Measurements from ENCODE around the gene JAG2. TPM values are rescaled to one million over a fixed set of nuclear protein-coding genes. Genes with fewer than 3 reads are reported as not detected.
A peak's percentile ranks its signal among the peaks of the same experiment; 100 is the strongest.

The JAG2 gene
- total and polyA plus RNA-seq, 8 donors: 10.1 to 34.2 (median 14.6) TPM

DNA sequence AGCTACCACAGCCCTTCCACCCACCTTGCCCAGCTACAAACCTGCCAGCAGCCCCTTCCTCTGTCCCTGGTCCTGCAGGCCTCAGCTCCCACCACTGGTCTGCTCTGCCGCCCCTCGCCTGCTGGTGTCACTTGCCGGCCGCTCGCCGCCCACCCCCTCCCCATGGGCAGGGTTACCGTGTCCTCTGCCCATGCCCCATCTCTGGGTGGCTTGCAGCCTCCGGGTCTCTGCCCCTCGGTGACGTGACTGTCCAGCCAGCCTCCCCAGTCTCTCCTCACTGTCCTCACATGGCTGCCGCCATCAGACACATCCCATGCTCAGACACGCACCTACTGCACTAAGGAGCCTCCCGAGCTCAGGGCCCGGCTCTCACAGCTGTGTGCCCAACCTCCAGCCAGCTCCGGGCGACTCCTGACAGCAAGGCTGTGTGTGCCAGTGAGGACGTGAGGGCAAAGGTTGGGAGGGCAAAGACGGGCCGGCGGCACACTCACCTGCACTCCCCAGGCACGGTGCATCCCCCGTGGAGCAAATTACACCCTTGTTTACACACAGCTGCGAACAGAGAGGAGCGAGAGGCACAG lies 13.4 kb downstream of the JAG2 start:
- Histone ChIP-seq H3K27me3 (no peaks in the 10 kb centered on the region), H3K4me3 (no peak overlapping the region), H3K27ac (no peak overlapping the region), H3K36me3 (peaks cover 0 to 25% of the 10 kb centered on the region in 2 donors), H3K4me1 (no peaks in the 10 kb centered on the region), H3K9me3 (no peaks in the 10 kb centered on the region)
- TF ChIP-seq, protein P1, sequence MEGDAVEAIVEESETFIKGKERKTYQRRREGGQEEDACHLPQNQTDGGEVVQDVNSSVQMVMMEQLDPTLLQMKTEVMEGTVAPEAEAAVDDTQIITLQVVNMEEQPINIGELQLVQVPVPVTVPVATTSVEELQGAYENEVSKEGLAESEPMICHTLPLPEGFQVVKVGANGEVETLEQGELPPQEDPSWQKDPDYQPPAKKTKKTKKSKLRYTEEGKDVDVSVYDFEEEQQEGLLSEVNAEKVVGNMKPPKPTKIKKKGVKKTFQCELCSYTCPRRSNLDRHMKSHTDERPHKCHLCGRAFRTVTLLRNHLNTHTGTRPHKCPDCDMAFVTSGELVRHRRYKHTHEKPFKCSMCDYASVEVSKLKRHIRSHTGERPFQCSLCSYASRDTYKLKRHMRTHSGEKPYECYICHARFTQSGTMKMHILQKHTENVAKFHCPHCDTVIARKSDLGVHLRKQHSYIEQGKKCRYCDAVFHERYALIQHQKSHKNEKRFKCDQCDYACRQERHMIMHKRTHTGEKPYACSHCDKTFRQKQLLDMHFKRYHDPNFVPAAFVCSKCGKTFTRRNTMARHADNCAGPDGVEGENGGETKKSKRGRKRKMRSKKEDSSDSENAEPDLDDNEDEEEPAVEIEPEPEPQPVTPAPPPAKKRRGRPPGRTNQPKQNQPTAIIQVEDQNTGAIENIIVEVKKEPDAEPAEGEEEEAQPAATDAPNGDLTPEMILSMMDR (IDR thresholded peaks at IDR 0.05): no peak
- DNase-seq: peak in 1 of 4 donors; percentile 75
- no peak for ATAC-seq
- intact Hi-C loops (cut with DNase I): no loop called here

DNA sequence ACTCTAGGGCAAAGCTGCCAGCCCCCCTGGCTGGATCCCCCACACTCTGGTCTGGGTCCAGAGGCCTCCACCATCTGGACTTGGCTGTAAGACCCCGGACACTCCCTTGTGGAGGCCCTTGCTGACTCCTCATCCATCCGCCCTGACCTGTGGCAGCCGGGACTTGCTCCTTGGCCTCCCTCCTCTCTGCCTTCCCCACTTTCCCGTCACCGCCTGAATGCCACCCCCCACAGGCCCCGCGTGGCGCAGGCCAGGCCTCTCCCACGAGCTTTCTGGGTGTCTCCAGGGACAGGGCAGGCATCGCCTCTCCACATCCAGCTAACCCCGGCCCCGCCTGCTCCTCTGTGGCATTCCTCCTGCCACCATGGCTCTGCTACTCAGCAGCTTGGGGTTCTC lies 14.1 kb downstream of the JAG2 start:
- H3K27ac ChIP-seq: no peak overlapping the region
- DNase-seq: peak in 1 of 4 donors; percentile 71

DNA sequence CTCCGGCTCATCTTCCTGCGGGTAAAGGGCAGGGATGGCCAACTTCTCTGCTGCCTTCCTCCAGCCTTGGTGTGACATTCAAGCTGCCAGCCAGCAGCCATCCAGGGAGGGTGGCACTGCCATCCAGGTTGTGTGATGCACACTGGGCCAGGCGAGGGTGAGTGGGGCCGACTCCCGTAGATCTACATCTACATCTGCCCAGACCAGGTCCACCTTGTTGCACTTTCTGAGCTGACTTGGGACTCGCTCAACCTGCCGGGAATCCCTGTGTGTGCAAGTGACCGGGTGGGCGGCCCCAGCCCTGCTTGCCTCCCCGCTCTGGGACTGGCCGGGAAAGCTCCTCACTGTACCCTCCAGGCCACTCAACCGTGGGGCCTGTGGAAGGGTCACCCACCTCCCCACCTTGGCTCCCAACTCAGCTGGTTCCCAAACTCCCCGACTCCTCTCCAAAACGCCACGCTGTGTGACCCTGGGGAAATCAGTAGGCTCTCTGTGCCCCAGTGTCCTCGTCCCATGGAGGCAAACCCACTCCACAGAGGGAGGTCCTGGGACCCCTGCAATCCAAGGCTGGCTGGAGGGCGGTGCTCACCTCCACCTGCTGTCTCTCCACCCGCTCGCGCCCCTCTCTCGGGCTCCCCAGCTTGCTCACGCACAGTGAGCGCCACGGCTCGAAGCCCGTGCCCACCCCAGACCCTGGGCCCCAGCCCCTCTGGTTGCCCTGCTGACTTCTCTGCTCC lies 14.7 kb downstream of the JAG2 start:
- intact Hi-C loops (cut with DNase I): no loop called here
- Histone ChIP-seq H3K36me3 (peaks cover 0 to 26% of the 10 kb centered on the region in 2 donors), H3K27ac (no peak overlapping the region), H3K4me3 (no peak overlapping the region), H3K4me1 (no peaks in the 10 kb centered on the region), H3K9me3 (no peaks in the 10 kb centered on the region), H3K27me3 (no peaks in the 10 kb centered on the region)
- no peak for ATAC-seq
- TF ChIP-seq, protein P1 (IDR thresholded peaks at IDR 0.05): no peak
- peak in 1 of 4 donors; percentile 65 for DNase-seq

More for the DNA sequence above, 14.1 kb downstream of the JAG2 start:
- intact Hi-C loops (cut with DNase I): no loop called here
- no peak overlapping the region for H3K4me3 ChIP-seq
- no peaks in the 10 kb centered on the region for H3K9me3 ChIP-seq
- H3K36me3 ChIP-seq: peaks cover 0 to 26% of the 10 kb centered on the region in 2 donors
- no peak for ATAC-seq
- no peaks in the 10 kb centered on the region for H3K4me1 ChIP-seq
- TF ChIP-seq, protein P1 (IDR thresholded peaks at IDR 0.05): no peak
- H3K27me3 ChIP-seq: no peaks in the 10 kb centered on the region

DNA sequence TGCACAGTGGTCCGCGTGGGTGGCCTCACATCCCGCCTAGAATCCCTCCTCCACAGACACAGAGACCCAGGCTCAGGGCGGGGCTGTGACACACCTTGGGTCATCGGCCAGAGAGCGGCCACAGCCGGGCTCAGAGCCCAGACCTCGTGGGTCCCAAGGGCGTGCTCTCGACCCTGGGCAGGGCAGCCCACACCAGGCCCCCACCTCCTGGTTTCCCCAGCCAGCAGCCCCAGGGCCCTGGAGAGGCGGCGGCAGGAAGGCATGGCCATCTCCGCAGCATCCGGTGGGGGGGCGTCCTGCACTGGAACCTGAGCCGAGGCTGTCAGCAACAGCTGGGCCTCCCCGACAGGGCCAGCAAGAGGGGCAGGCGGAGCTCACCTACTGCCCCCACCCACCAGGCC lies 15.2 kb downstream of the JAG2 start:
- Histone ChIP-seq H3K4me1 (no peaks in the 10 kb centered on the region), H3K9me3 (no peaks in the 10 kb centered on the region), H3K27me3 (no peaks in the 10 kb centered on the region), H3K27ac (peak overlapping the region in 1 of 2 donors; percentile 10), H3K36me3 (peaks cover 0 to 32% of the 10 kb centered on the region in 2 donors), H3K4me3 (no peak overlapping the region)
- TF ChIP-seq, protein P1 (IDR thresholded peaks at IDR 0.05): no peak
- ATAC-seq: peak; percentile 28
- intact Hi-C loops (cut with DNase I): no loop called here
- peak in 1 of 4 donors; percentile 81 for DNase-seq

DNA sequence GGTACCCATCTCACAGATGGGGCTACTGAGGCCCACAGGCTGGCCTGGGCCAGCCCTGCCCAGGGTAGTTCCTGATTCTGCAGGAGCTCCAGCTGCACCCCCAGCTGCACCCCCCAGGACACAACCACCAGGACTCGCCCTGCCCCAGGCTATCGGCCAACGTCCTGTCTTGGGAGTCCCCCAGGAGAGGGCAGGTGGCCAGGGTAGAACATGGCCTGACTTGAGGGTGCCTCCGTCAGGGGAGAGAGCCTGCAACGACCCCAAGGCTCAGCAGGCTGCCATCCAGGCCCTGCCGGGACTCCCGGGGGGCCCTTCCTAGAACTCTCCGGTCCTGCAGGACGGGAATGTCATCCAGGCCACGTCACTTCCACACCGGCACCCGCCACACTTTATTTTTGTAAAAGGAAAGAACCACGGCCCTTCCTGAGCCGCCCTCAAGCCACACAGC lies 15.8 kb downstream of the JAG2 start:
- intact Hi-C loops (cut with DNase I): no loop called here
- H3K4me1 ChIP-seq: no peaks in the 10 kb centered on the region
- no peaks in the 10 kb centered on the region for H3K9me3 ChIP-seq
- no peak overlapping the region for H3K4me3 ChIP-seq
- TF ChIP-seq, protein P1 (IDR thresholded peaks at IDR 0.05): no peak
- peak overlapping the region in 1 of 2 donors; percentile 10 for H3K27ac ChIP-seq
- DNase-seq: peak in 1 of 4 donors; percentile 65
- peaks cover 0 to 37% of the 10 kb centered on the region in 2 donors for H3K36me3 ChIP-seq
- no peak for ATAC-seq
- no peaks in the 10 kb centered on the region for H3K27me3 ChIP-seq
